ENCODE results near the gene HRNR.
A peak's percentile ranks its signal among the peaks of the same experiment; 100 is the strongest.

Gene HRNR

DNA sequence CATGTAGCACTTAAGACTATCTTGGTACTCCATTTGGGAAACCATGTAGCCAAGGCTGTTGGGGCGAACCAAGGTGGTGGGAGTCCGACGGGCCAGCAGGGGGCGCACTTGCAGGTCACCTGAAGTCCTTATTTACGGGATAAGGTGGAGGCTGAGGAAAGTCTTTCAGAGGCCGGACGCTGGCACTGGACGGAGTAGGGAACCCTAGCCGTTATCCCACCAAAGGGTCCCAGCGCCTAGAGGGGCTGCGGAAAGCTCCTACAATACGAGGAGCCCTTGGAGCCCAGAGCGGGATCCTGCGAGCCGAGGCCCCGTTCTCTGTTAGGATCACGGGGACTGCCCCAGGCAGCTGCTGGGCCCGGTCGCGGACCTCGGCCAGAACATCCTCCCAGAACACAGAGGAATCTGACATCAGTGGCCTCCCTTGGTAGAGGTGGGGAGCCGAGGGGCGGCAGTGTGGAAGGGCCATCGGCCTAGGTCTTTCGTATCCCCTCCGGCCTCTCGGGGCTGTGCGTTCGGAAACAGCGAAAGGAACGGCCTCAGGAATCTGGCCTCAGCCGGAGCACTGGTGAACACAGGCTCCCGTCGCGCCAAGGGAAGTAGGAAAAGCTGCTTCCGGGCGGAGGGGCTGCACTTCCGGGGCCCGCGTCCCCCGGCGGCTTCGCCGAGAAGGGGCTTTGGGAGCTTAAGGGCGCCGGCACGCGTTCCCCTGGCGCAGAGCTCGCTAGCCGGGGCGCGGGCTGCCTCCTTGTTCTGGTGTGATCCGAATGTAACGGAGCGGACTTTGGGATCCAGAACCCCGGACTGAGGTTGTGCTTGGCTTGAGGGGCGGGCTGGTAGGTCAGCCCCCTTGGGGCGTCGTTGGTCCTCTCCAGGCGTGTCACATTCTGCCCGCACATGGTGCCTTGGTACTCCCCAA lies 35.1 kb downstream of the HRNR start:
- peak; percentile 70 for DNase-seq (ENCODE audit: low read depth)

DNA sequence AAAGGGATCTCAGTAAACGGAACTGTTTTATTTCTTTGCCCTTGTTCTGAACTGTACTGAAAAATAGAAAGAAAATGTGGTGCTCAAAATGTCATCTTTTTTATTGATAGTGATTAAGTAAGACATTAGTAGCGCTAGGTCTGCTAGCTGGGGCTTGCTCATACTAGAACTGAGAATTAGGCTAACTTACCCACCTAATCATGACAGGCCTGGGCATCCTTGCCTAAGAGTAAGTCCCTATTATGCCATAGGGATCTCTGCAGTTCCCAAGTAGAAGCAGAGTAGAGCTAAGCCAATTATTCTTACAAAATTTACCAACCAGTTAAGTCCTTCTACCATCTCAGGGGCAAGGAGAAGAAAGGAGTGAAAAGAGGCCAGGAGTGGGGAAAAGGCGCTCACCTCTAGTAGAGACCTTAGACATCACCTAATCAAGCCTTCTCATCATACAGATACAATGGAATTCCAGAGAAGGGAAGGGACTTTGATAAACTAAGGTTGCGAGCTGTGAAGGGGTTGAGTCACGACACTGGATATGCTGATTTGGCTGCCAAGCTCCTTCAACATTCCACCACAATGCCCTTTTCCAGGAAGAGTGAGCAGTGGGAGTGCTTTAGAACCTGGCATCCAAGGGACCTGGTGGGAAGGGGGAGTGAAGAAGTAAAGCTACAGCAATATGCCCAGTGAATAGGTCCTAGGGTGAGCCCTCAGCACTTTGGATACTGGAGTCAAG lies 37.3 kb downstream of the HRNR start:
- no peak for DNase-seq (ENCODE audit: low read depth)

DNA sequence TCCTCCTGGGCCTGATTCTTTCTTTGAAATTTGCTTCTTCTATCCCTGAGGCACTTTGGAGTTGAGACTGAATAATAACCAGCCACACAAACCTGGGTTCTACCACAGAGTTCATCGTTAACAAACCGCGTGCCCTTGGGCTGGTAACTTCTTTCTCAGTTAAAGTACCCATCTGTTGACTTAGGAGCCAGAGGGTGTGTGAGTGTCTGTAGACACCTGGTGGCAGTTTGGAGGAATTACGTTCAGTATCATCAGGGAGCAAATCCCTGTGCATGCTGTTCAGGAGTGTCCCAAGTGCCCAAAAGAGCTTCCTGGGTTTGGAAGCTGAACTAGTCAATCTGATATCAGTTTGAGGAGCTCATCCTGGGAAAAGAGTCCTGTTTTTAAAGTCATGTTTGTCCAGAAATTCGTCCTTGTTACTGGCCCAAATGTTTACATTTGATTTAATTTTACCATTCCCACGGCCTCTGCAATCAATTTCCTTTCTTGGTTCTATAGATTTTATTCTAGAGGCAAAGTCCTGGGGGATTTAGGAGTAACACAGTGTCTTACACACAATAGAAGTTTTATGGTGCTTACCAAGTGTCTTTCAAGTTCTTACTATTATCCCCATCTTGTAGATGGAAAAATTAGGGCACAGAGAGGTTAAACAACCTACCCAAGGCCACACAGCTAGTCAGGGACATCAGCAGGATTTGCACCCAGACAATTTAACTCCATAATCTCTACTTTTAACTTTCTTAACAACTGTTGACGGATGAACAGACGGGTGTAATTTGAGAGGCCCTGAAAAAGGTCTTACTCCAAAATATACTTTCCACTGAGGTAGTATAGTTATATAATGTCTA lies 38.2 kb downstream of the HRNR start:
- peak; percentile 71 for DNase-seq (ENCODE audit: low read depth)

DNA sequence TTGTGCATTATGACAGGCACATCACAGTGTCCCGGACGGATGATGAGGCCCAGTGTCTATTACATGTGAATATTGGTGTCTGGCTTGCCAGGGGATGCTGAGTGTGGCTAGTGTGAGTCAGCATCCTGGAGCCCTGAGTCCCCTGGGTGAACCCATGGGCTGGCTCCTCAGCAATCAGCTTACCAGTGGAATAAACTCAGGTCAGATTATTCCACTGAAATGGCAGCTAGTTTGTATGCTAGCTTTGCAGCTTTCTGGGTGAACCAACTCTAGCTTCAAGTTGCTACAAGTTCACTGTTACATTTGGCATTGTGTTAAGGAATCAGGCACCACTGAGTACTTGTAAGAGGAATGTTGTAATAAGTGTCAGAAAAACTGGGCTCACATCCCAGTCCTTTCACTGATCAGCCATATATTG lies 41.0 kb downstream of the HRNR start:
- peak; percentile 91 for DNase-seq (ENCODE audit: low read depth)

DNA sequence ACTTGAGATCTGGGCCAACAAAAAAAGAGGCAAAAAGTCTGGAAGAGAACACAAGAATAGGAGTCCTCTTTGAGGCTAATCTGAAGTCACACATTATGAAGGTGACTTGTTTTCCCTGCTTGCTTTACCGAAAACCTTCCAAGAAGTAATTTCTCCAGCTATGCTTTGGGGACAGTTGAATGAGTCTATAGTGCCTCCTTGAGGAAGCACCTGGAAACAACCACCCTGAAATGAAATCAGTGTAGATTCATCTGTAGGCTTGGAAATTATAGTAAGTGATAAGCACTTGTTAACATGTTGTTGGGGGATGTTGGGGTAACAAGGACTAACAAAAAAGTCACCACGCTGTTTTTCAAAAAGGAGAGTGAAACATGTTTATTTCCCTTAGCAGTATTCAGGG lies 41.6 kb downstream of the HRNR start:
- peak; percentile 70 for DNase-seq (ENCODE audit: low read depth)

DNA sequence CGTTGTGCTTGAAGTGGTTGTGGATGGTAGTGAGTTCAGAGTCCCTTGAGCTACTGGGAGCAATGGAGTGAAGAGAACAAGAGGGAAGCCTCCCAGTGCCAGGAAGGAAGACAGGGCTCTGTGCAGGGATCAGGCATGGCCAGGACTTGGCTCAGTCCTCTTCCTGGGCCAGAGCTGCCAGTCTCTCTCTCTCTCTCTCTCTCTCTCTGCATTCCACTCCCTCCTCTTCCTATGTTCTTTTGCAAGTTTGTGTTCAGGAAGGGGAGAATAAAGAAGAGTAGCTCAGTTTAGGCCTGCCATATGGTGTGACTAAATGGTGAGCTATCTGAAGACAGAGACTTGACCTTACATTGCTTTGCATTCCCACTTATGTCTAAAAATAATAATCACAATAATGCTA lies 44.4 kb downstream of the HRNR start:
- peak; percentile 68 for DNase-seq (ENCODE audit: low read depth)

DNA sequence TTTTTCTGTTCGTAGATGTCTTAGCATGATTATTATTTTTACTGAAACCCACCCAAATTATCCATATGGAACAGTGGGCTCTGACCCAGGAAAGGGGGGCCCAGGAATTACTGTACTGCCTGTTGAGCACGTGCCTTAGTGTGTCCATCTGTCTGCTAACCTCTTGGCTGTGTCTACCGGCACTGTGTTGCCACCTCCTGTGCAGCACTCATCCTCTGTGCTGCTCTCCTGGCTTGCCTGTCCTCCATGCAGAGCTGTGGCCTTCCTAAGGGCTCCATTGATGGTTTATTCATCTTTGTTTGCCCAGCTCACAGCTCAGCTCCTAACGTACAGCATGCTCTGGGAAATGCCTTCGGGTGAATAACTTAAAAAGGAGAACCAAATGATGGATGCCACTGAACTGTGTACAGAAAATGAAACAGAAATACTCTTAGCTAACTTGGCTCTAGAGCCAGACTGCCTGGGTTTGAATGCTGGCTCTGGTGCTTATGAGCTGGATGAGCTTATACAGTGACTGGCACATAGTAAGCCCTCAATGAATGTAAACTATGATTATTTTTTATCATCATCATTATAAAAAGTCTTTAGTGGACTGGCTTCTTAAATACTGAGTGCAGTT lies 53.6 kb downstream of the HRNR start:
- no peak for DNase-seq (ENCODE audit: low read depth)

DNA sequence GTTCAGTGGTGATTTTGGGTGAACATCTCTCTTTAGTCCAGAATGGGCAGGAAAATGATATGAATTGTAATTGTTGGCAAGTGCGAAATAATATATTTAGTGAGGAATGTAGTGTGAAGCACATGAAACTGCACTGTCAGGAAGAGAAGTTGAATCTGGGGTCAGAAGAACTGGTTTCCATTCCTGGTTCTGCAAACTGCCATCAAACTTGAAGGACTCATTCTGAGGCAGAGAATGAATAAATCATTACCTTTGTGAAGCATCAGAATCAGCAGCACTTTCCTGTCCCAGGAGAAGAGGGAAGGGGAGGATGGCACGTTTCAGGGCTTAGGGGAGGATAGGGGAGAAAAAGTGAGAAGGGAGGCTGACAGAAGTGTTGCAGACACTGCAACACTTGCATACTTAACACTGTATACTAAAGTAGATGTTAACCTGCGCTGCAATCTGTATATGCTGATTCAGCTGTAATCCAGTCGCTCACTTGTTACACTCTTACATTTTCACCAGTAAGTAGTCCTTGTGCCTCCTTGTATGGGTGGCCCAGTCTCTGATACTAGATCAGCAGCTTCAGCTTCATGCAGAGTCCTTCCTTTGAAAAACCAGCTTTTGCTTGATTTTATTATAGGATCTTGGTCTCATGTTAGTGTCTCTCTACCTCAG lies 54.5 kb downstream of the HRNR start:
- no peak for DNase-seq (ENCODE audit: low read depth)

DNA sequence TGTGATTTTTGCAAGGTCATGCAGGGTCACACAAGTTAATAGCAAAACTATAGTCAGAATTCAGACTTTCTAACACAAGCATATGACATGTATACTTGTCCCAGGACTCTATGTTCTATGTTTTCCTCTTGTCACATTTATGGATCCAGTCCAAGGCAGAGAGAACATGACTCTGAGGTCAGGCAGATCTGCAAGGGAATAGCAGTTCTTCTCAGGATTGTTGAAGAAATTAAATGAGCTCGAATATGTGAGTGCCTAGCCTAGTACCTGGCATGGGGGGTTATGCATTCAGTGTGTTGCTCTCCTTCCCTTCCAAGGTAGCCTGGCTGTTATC lies 55.5 kb downstream of the HRNR start:
- peak; percentile 73 for DNase-seq (ENCODE audit: low read depth)

DNA sequence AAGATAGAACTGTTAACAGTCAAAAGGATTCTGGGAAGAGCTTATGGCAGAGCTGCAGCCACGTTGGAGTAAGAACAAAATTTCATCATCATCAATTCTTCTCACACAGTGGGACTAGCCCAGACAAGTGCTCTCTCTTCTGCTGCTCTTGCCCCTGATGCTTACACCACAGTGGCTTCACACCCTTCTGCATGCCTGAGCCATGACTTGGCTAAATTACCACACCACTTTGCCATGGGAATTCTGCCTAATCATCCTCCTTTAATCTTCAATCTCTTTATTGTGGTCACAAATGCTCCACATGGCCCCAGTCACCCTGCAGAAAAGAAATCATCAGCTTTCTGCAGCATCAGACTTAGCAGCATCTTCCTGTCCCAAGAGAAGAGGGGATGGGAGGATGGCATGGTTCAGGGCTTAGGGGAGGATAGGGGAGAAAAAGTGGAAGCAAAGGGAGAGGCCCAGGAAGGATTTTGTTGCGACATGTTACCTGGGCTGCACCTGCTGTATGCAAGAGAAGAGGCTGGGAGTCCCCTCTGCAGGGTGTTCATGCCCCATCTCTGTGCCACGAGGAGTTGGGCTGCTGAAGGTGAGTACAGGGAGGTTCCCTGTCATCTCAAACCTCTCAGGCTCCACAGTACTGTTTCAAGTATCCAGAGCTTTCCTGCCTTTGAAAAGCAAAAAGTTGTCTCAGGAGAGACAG lies 56.0 kb downstream of the HRNR start:
- DNase-seq (ENCODE audit: low read depth): peak; percentile 97

DNA sequence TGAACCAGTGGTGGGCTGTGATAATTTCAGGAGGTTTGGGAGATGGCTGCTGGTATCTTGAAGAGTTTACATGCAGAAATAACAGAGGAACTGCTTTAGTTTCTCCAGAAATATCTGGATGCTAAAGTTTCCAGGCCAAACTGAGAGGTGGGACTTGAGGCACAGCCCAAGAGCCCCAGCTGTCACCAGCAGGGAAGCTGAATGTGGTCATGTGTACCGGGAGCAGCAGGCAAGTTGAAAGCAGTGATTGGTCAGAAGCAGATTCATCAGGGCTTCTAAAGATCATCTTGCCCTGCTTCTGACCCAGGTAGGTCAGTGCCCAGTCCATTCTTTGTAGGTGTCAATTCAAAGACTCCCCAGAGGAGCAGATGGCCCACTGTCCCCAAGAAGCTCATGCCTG lies 57.0 kb downstream of the HRNR start:
- no peak for DNase-seq (ENCODE audit: low read depth)

DNA sequence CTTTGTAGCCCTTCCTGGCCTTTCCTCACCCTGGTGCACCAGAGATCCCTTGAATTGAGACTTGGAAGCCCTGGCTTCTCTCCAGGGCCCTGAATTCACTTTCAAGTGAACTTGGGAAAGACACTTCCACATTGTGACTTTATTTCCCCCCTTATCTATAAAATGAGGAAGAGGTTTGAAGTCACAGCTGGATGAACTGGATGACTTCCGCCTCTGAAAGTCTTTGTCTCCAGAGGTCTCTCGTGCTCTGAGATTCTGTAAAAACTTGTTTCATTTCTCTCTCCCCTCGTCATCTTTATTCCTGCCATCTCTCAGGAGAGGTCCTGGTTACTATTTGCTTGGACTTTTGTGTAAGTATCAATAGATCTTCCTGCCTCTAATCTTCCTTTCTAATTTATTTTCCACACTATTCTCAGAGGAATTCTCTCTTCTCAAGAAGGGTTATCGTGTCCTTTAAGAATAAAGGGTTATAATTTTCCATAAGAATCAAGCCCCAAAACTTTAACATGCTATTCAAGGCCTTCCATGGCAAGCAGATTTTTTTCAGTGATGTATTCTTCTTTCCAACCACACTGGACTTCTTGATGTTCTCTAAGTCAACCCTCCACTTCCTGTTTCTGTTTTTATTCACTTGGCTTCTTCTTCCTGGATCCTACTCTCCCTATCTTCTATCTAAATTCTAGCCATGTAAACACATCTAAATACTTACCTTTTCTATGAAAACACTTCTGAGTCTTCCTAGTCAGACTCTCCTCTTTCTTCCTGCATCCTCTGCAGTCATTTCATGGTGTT lies 58.5 kb downstream of the HRNR start:
- DNase-seq (ENCODE audit: low read depth): no peak

DNA sequence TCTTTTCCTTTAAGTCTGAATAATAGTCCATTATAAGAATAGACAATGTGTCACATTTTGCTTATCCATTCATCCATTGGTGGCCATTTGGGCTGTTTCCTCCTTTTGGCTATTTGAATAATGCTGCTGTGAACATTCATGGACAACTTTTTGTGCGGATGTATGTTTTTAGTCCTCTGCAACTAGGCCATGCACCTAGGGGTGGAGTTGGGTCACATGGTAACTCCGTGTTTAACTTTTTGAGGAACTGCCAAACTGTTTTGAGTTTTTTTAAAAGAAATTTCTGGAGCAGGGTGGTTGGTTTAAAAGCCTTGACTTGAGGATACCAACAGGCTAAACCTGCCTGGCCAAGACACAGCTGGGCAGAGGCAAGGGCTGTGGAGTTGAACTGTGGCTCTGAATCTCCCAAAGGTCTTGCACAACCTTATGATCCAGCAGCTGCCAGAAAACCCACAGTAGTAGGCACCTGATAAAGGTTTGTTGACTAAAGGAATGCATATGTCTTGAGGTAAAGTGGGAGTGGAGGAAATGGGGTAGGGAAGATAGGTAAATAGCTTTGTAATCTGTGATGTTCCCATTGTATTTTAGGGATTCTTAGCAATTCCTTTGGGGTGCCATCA lies 59.4 kb downstream of the HRNR start:
- DNase-seq (ENCODE audit: low read depth): no peak

DNA sequence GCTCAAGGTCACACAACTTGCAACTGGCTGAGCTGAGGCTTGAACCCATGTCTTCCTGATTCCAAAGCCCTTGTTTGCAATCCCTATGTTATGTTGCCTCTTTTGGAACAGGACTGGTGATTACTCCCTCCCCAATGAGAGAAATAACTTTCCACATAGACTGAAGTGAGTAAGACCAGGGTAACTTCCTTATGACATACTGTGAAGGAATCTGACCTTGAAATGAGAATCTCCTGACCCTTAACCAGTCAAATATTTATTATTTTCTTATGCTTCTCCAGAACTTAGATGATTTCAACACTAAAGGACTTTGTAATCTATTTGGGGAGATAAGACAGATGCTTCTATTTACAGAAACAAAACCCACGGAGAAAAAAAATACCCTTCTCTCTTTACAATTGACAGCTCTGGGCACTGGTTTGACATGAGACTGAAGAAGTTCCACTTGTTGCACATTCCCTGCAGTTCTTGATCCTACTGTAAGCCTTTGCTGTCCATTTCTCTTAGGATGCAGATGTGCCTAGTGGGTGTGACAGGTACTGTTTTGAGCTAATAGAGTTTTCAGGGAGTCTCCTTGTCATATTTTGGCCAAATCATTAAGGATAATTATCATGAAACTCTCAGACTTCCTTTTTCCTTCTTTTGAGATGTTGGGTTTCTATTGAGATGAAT lies 61.1 kb downstream of the HRNR start:
- peak; percentile 97 for DNase-seq (ENCODE audit: low read depth)
